Measurements from ENCODE around the gene RUSF1.

DNA sequence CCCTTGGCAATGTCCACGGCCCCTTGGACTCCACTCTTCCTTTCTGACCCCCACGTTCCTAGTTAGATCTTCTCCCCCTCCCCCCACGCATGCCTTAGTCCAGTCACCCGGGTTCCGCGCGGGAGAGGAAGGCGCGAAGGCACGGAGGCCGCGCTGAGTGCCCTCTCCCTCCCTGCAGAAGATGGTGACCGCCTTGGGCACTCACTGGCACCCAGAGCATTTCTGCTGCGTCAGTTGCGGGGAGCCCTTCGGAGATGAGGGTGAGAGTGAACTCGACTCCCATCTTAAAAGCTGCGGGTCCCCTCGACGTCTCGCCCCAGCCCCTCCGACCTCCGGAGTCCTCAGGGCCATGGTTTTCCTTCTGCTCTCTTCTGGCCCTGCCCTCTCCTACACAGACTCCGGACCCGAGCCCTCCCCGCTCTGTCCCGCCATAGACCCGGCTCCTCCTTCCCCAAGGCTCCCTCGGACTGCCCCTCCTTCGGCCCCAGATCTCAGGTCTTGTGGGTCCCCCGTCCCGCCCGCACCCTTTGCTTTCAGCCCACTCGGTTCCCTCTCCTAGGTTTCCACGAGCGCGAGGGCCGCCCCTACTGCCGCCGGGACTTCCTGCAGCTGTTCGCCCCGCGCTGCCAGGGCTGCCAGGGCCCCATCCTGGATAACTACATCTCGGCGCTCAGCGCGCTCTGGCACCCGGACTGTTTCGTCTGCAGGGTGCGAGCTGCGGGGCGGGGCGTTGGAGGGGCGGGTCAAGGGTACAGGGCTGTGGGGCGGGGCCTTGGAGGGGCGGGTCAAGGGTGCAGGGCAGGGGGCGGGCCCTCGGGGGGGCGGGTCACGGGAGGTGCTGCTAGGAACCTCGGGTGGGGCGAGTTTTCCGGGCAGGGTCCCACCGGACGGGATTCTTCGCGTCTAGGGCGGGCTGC is 31.6 kb downstream of the RUSF1 start:
- TF ChIP-seq, protein P1, sequence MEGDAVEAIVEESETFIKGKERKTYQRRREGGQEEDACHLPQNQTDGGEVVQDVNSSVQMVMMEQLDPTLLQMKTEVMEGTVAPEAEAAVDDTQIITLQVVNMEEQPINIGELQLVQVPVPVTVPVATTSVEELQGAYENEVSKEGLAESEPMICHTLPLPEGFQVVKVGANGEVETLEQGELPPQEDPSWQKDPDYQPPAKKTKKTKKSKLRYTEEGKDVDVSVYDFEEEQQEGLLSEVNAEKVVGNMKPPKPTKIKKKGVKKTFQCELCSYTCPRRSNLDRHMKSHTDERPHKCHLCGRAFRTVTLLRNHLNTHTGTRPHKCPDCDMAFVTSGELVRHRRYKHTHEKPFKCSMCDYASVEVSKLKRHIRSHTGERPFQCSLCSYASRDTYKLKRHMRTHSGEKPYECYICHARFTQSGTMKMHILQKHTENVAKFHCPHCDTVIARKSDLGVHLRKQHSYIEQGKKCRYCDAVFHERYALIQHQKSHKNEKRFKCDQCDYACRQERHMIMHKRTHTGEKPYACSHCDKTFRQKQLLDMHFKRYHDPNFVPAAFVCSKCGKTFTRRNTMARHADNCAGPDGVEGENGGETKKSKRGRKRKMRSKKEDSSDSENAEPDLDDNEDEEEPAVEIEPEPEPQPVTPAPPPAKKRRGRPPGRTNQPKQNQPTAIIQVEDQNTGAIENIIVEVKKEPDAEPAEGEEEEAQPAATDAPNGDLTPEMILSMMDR (IDR thresholded peaks at IDR 0.05; ENCODE audit: borderline replicate concordance, extremely low read depth, low read length, poor library complexity, severe bottlenecking): no peak
- TF ChIP-seq EZH2 (IDR thresholded peaks at IDR 0.05; ENCODE audit: borderline replicate concordance, low read depth, low read length, severe bottlenecking): no peak

Data from DND-41 (cell line).